H9 (cell line): ENCODE measurements around the gene FH. TPM values are rescaled to one million over a fixed set of nuclear protein-coding genes. Genes with fewer than 3 reads are reported as not detected.
A peak's percentile ranks its signal among the peaks of the same experiment; 100 is the strongest.

Experiments
- DNase-seq: peaks from one replicate; pipeline ENCODE4 v3.0.0-alpha.2; 2017
- H2AFZ ChIP-seq: one replicate; pipeline ENCODE4 v1.6.1; 2013; ENCODE audit warnings: mild to moderate bottlenecking, low read length, control low read depth, moderate library complexity
- H2AK5ac ChIP-seq: 2 replicates; pipeline ENCODE4 v1.6.1; 2013; ENCODE audit warnings: low read length, control low read depth, mixed read lengths; ENCODE audit not compliant: insufficient read length
- H2BK120ac ChIP-seq: one replicate; pipeline ENCODE4 v1.6.1; 2013; ENCODE audit warnings: low read depth, mild to moderate bottlenecking, low read length, control low read depth, inconsistent platforms; ENCODE audit not compliant: poor library complexity, severe bottlenecking
- H2BK12ac ChIP-seq: 2 replicates; pipeline ENCODE4 v1.6.1; 2013; ENCODE audit warnings: low read length, control low read depth, mixed read lengths, low read depth; ENCODE audit not compliant: insufficient read length
- H2BK15ac ChIP-seq: 2 replicates; pipeline ENCODE4 v1.6.1; 2013; ENCODE audit warnings: low read depth, low read length, control low read depth
- H2BK20ac ChIP-seq: one replicate; pipeline ENCODE4 v1.6.1; 2013; ENCODE audit warnings: low read depth, mild to moderate bottlenecking, low read length, control low read depth, inconsistent platforms; ENCODE audit not compliant: poor library complexity, severe bottlenecking
- H2BK5ac ChIP-seq: 2 replicates; pipeline ENCODE4 v1.6.1; 2013; ENCODE audit warnings: low read length, control low read depth, mixed read lengths; ENCODE audit not compliant: insufficient read length
- H3K14ac ChIP-seq: 2 replicates; pipeline ENCODE4 v1.6.1; 2013; ENCODE audit warnings: low read length, control low read depth; ENCODE audit not compliant: insufficient read depth
- H3K18ac ChIP-seq: 2 replicates; pipeline ENCODE4 v1.6.1; 2013; ENCODE audit warnings: low read depth, mild to moderate bottlenecking, mixed read lengths, low read length, control low read depth; ENCODE audit not compliant: insufficient read length
- H3K23ac ChIP-seq: 2 replicates; pipeline ENCODE4 v1.6.1; 2013; ENCODE audit warnings: low read length, control low read depth, mixed read lengths, low read depth; ENCODE audit not compliant: insufficient read length
- H3K23me2 ChIP-seq: 2 replicates; pipeline ENCODE4 v1.6.1; 2013; ENCODE audit warnings: low read depth, mild to moderate bottlenecking, mixed read lengths, low read length, control low read depth; ENCODE audit not compliant: insufficient read length, poor library complexity, severe bottlenecking
- H3K27ac ChIP-seq: 2 replicates; pipeline ENCODE4 v1.5.1; 2013; ENCODE audit warnings: low read length, control low read depth, mixed read lengths, low read depth; ENCODE audit not compliant: insufficient read length
- H3K27me3 ChIP-seq: 2 replicates; pipeline ENCODE4 v1.6.1; 2013; ENCODE audit warnings: low read length, control low read depth, inconsistent platforms; ENCODE audit not compliant: insufficient read depth
- H3K4ac ChIP-seq: 2 replicates; pipeline ENCODE4 v1.6.1; 2013; ENCODE audit warnings: low read depth, mild to moderate bottlenecking, control low read depth, inconsistent platforms, low read length, moderate library complexity
- H3K4me1 ChIP-seq: 2 replicates; pipeline ENCODE4 v1.6.1; 2013; ENCODE audit warnings: low read length, control low read depth, inconsistent platforms; ENCODE audit not compliant: insufficient read depth
- H3K4me2 ChIP-seq: 2 replicates; pipeline ENCODE4 v1.6.1; 2013; ENCODE audit warnings: low read length, control low read depth, mixed read lengths; ENCODE audit not compliant: insufficient read length, insufficient read depth
- H3K56ac ChIP-seq: 2 replicates; pipeline ENCODE4 v1.6.1; 2013; ENCODE audit warnings: low read depth, mild to moderate bottlenecking, mixed read lengths, low read length, control low read depth; ENCODE audit not compliant: insufficient read length
- H3K79me1 ChIP-seq: 2 replicates; pipeline ENCODE4 v1.6.1; 2013; ENCODE audit warnings: low read depth, mild to moderate bottlenecking, moderate library complexity, low read length, control low read depth, inconsistent platforms; ENCODE audit not compliant: insufficient read depth, poor library complexity, severe bottlenecking
- H3K79me2 ChIP-seq: 2 replicates; pipeline ENCODE4 v1.6.1; 2013; ENCODE audit warnings: low read length, control low read depth, inconsistent platforms; ENCODE audit not compliant: insufficient read depth
- H3K9ac ChIP-seq: 2 replicates; pipeline ENCODE4 v1.6.1; 2013; ENCODE audit warnings: low read length, control low read depth, mixed read lengths; ENCODE audit not compliant: insufficient read length; ENCODE audit errors: extremely low read depth
- H3K9me3 ChIP-seq: one replicate; pipeline ENCODE4 v1.6.1; 2013; ENCODE audit warnings: low read depth, low read length, inconsistent platforms; ENCODE audit not compliant: control insufficient read depth
- H3T11ph ChIP-seq: one replicate; pipeline ENCODE4 v1.6.1; 2013; ENCODE audit warnings: mild to moderate bottlenecking, low read length, control low read depth, inconsistent platforms
- H4K20me1 ChIP-seq: one replicate; pipeline ENCODE4 v1.6.1; 2013; ENCODE audit not compliant: control insufficient read depth, insufficient read length, insufficient read depth
- H4K5ac ChIP-seq: 2 replicates; pipeline ENCODE4 v1.6.1; 2013; ENCODE audit warnings: low read depth, mild to moderate bottlenecking, mixed read lengths, low read length, control low read depth; ENCODE audit not compliant: insufficient read length
- H4K8ac ChIP-seq: replicated peaks from 2 replicates; pipeline ENCODE4 v1.6.1; 2013; ENCODE audit warnings: low read length, control low read depth, mixed read lengths, low read depth; ENCODE audit not compliant: insufficient read length
- H4K91ac ChIP-seq: 2 replicates; pipeline ENCODE4 v1.6.1; 2013; ENCODE audit warnings: low read depth, mild to moderate bottlenecking, moderate library complexity, mixed read lengths, low read length, control low read depth; ENCODE audit not compliant: insufficient read length
- H3K27ac Mint-ChIP-seq, 3 experiments: 2 replicates in 2 of 3; 3 replicates in 1 of 3; pipeline ENCODE4 v1.8.0; 2020 to 2021; ENCODE audit warnings: mixed read lengths in 3 of 3, mild to moderate bottlenecking in 1 of 3, moderate library complexity in 1 of 3
- H3K27me3 Mint-ChIP-seq: 2 replicates; pipeline ENCODE4 v1.8.0; 2021; ENCODE audit warnings: low read depth, mild to moderate bottlenecking, moderate library complexity, mixed read lengths
- H3K36me3 Mint-ChIP-seq, 3 experiments: 2 replicates in 2 of 3; 3 replicates in 1 of 3; pipeline ENCODE4 v1.8.0; 2020 to 2021; ENCODE audit warnings: low read depth in 3 of 3, mixed read lengths in 3 of 3; ENCODE audit not compliant: insufficient read depth in 1 of 3
- H3K4me1 Mint-ChIP-seq, 2 experiments: 2 replicates each; pipeline ENCODE4 v1.8.0; 2020; ENCODE audit warnings: mixed read lengths in 2 of 2
- H3K4me3 Mint-ChIP-seq, 2 experiments: 2 replicates in 1 of 2; 3 replicates in 1 of 2; pipeline ENCODE4 v1.8.0; 2020 to 2021; ENCODE audit warnings: mild to moderate bottlenecking in 2 of 2, mixed read lengths in 2 of 2, moderate library complexity in 1 of 2
- H3K9me3 Mint-ChIP-seq, 2 experiments: 2 replicates in 1 of 2; 3 replicates in 1 of 2; pipeline ENCODE4 v1.8.0; 2020; ENCODE audit warnings: mild to moderate bottlenecking in 2 of 2, mixed read lengths in 2 of 2, moderate library complexity in 1 of 2
- WGBS: extraction: QIAGEN DNeasy Blood & Tissue Kit; methylation state at CpG from one replicate; pipeline ENCODE4 v1.1.7; 2013; ENCODE audit warnings: missing lambda C conversion rate, low lambda C conversion rate, mixed read lengths; ENCODE audit not compliant: insufficient read length; ENCODE audit errors: extremely low coverage; 5-methylcytosine and 5-hydroxymethylcytosine counted together
- total RNA-seq: library from RNA; stranded (reverse); gene quantifications from 2 replicates; pipeline ENCODE4 v1.2.1, GENCODE V29; 2021
- TF ChIP-seq, protein P1 (sequence below): fragments of 200-600 bp; sonication (generic); conservative IDR thresholded peaks from 3 replicates; pipeline ENCODE4 v1.8.0; 2021; ENCODE audit warnings: antibody characterized with exemption, mild to moderate bottlenecking

The FH gene
- total RNA-seq, 1 experiment from 2014 or later, result 83.9 TPM

DNA sequence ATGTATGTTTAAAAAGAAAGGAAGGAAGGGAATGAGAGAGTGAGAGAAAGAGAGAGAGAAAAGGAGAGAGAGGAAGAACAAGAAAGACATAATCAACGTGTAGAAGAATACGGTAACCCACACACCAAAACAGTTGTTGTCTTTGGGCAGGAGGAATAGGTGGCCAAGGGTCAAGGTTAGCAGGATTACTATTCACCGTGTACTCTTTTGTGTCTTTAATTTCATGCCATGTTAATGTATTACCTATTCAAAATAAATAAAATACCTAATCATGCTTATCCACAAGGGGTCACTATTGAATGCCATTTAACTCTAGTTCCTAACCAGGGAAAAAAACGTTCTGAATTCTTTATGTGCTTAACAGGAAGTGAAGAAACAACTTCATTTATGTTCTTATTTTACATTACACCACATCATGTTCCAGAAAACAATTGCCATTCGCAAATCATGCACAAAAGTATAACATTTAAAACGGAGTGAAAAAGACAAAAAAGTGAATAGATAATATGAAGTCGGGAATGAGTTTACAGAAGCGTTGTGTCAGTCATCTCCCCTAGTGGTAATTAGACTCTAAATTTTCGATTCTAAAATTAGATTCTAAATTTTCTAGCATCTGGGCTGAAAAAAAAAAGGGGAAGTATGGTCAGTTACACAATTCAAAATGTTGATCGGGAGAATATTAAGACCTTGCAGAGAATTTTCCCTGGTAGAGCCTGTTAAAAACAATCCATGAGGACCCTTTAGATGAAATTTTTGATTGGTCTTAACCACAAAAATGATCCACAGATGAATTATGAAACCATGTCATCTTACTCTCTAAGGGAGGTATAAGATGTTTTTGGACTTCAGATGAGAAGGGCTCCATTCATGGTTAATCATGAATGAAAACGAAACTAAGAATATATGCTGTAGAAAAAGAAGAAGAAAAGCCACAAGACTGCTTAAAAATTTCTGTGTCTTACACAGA lies 11.9 kb upstream of the FH start:
- Histone ChIP-seq H2BK12ac (no peak overlapping the region), H3K14ac (no peak overlapping the region), H2AFZ (no peak overlapping the region), H2AK5ac (no peak overlapping the region), H3K23me2 (no peaks in the 10 kb centered on the region), H4K20me1 (no peaks in the 10 kb centered on the region), H2BK120ac (no peak overlapping the region), H2BK15ac (no peak overlapping the region), H3K4me2 (no peak overlapping the region), H2BK5ac (no peak overlapping the region), H3K79me2 (no peaks in the 10 kb centered on the region), H3K9me3 (no peaks in the 10 kb centered on the region), H4K8ac (no peak overlapping the region), H3K18ac (no peak overlapping the region), H4K91ac (no peak overlapping the region), H3K79me1 (no peaks in the 10 kb centered on the region), H3K9ac (no peak overlapping the region), H3K27ac (no peak overlapping the region), H3T11ph (no peak overlapping the region), H3K56ac (no peak overlapping the region), H3K4ac (no peak overlapping the region), H3K23ac (no peak overlapping the region), H4K5ac (no peak overlapping the region), H3K4me1 (no peaks in the 10 kb centered on the region), H3K27me3 (no peaks in the 10 kb centered on the region), H2BK20ac (no peak overlapping the region)
- no peaks in the 10 kb centered on the region for H3K36me3 Mint-ChIP-seq
- no peak for DNase-seq
- H3K4me1 Mint-ChIP-seq, result peaks cover 8 to 9% of the 10 kb centered on the region in 2 experiments
- TF ChIP-seq, protein P1, sequence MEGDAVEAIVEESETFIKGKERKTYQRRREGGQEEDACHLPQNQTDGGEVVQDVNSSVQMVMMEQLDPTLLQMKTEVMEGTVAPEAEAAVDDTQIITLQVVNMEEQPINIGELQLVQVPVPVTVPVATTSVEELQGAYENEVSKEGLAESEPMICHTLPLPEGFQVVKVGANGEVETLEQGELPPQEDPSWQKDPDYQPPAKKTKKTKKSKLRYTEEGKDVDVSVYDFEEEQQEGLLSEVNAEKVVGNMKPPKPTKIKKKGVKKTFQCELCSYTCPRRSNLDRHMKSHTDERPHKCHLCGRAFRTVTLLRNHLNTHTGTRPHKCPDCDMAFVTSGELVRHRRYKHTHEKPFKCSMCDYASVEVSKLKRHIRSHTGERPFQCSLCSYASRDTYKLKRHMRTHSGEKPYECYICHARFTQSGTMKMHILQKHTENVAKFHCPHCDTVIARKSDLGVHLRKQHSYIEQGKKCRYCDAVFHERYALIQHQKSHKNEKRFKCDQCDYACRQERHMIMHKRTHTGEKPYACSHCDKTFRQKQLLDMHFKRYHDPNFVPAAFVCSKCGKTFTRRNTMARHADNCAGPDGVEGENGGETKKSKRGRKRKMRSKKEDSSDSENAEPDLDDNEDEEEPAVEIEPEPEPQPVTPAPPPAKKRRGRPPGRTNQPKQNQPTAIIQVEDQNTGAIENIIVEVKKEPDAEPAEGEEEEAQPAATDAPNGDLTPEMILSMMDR, result peak; percentile 69
- H3K27me3 Mint-ChIP-seq, result no peaks in the 10 kb centered on the region
- no peak overlapping the region for H3K27ac Mint-ChIP-seq
- no CpG with 5 or more reads among the region's 11 CpGs for WGBS
- H3K4me3 Mint-ChIP-seq, result peak overlapping the region in 1 of 2 experiments; percentile 40; a peak in 1 of 5 replicates
- H3K9me3 Mint-ChIP-seq, result no peaks in the 10 kb centered on the region
